SKM-1 treated with dmso at 0.1 percent for 144 hours (cell line): Measurements from ENCODE around the gene NCAN.

ENCODE experiments used
- DNase-seq: peaks from one replicate; lab custom pipeline; 2025; ENCODE audit not compliant: unreplicated experiment; lab: John Stamatoyannopoulos, UW

Gene NCAN

GRCh38 chr19:19279062-19279612 lies 67.4 kb downstream of the NCAN start:
- no peak for DNase-seq

- DNase-seq = no peak
These were observed 68.1 kb downstream of the NCAN start for GRCh38 chr19:19279853-19280252.

GRCh38 chr19:19280561-19280960 lies 68.8 kb downstream of the NCAN start:
- DNase-seq = no peak

GRCh38 chr19:19285686-19286085 lies 73.9 kb downstream of the NCAN start:
- DNase-seq = no peak

GRCh38 chr19:19292607-19293006 lies 80.8 kb downstream of the NCAN start:
- no peak for DNase-seq

- no peak for DNase-seq
These were observed 83.2 kb downstream of the NCAN start for GRCh38 chr19:19294914-19295313.

- DNase-seq = no peak
These were observed 85.4 kb downstream of the NCAN start for GRCh38 chr19:19296953-19297689.

- DNase-seq = no peak
These were observed 86.0 kb downstream of the NCAN start for GRCh38 chr19:19297759-19298158.

GRCh38 chr19:19300613-19301012 lies 88.9 kb downstream of the NCAN start:
- no peak for DNase-seq
